Measurements from ENCODE around the gene TRIO.

DNA sequence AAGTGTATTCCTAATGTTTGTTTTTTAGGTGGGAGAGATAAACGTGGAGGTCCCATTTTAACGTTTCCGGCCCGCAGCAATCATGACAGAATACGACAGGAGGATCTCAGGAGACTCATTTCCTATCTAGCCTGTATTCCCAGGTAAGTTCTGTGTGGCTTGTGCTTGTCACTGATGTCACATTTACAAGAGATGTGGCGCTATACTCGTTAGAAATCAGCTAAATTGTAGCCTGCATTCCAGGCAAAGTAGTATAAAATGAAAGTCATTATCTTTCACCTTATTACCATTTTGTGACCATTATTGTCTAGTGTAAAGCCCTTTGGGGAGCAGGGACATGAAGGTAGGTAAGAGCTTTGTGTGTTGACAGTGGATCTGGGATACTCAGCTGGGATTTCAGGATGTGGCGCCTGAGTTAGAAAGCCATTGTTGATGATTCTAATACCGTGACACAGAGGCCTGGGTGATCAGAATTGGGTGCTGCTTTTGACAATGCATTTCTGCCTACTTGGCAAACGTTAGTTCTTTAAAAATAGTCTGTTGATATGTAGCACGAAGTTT is 137.2 kb downstream of the TRIO start:
- TF ChIP-seq, protein P1, sequence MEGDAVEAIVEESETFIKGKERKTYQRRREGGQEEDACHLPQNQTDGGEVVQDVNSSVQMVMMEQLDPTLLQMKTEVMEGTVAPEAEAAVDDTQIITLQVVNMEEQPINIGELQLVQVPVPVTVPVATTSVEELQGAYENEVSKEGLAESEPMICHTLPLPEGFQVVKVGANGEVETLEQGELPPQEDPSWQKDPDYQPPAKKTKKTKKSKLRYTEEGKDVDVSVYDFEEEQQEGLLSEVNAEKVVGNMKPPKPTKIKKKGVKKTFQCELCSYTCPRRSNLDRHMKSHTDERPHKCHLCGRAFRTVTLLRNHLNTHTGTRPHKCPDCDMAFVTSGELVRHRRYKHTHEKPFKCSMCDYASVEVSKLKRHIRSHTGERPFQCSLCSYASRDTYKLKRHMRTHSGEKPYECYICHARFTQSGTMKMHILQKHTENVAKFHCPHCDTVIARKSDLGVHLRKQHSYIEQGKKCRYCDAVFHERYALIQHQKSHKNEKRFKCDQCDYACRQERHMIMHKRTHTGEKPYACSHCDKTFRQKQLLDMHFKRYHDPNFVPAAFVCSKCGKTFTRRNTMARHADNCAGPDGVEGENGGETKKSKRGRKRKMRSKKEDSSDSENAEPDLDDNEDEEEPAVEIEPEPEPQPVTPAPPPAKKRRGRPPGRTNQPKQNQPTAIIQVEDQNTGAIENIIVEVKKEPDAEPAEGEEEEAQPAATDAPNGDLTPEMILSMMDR (IDR thresholded peaks at IDR 0.05 in 2 of 3, conservative IDR thresholded peaks at IDR 0.05 in 1 of 3; ENCODE audit: control insufficient read depth in 2 of 3, extremely low read depth in 1 of 3, insufficient read depth in 1 of 3, low read depth in 3 of 3, low read length in 3 of 3) = no peak
- TF ChIP-seq SMAD1 (IDR thresholded peaks at IDR 0.05; ENCODE audit: low read depth, partially characterized antibody) (no peak), TARDBP (IDR thresholded peaks at IDR 0.05; ENCODE audit: borderline replicate concordance) (no peak), TBL1XR1 (IDR thresholded peaks at IDR 0.05; ENCODE audit: low read depth, low read length) (no peak), ASH2L (IDR thresholded peaks at IDR 0.05; ENCODE audit: borderline replicate concordance, low read depth) (no peak), ZSCAN29 (IDR thresholded peaks at IDR 0.05) (no peak), CHD4 (IDR thresholded peaks at IDR 0.05) (no peak), SPI1 (IDR thresholded peaks at IDR 0.05; ENCODE audit: borderline replicate concordance, insufficient read depth, low read depth, low read length) (no peak), RFX5 (IDR thresholded peaks at IDR 0.05; ENCODE audit: low read depth, low read length) (no peak), BACH1 (IDR thresholded peaks at IDR 0.05; ENCODE audit: borderline replicate concordance) (no peak), CREB1 (IDR thresholded peaks at IDR 0.05; ENCODE audit: low read depth) (no peak), CHD2 (IDR thresholded peaks at IDR 0.05; ENCODE audit: borderline replicate concordance, low read depth, low read length) (no peak), ESRRA (IDR thresholded peaks at IDR 0.05; ENCODE audit: low read length) (no peak)
- TF ChIP-seq, protein P2, sequence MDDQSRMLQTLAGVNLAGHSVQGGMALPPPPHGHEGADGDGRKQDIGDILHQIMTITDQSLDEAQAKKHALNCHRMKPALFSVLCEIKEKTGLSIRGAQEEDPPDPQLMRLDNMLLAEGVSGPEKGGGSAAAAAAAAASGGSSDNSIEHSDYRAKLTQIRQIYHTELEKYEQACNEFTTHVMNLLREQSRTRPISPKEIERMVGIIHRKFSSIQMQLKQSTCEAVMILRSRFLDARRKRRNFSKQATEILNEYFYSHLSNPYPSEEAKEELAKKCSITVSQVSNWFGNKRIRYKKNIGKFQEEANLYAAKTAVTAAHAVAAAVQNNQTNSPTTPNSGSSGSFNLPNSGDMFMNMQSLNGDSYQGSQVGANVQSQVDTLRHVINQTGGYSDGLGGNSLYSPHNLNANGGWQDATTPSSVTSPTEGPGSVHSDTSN (IDR thresholded peaks at IDR 0.05; ENCODE audit: insufficient replicate concordance, low read depth, low read length) = no peak
